ENCODE results near the gene ATRN. TPM values are rescaled to one million over a fixed set of nuclear protein-coding genes. Genes with fewer than 3 reads are reported as not detected.

The ATRN gene
- total RNA-seq, 1 donor from 2014 or later, result 52.0 TPM

DNA sequence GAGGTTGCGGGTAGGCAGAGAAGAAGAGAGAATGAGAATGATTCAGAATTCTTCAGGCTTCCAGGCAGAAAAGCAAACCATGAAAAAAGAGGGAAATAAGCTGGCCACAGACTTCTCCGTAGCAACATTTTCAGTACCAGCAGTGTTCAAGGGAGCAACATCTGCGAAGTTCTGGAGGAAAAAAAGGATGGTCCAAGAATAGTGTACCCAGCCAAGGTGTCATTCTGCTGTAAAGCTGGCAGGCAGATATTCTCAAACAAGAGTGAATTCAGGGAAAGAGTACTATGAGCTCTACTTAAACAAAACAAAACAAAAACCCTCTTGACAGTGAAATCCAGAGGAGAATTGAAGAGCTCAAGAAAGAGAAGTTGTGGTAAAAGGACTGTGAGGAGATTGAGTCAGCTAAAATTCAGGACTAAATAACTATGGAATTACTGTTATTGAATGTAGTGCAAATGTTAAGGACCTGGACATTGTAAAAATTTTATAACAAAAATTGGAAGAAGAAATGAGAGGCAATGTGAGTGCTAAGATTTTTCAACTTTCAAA, 86.5 kb downstream of the ATRN start:
- Mint-ChIP-seq H3K4me3 (ENCODE audit: unreplicated experiment) (peak overlapping the region; percentile 17), H3K4me1 (ENCODE audit: low read depth) (peaks cover 22% of the 10 kb centered on the region), H3K27ac (ENCODE audit: unreplicated experiment) (peak overlapping the region; percentile 83), H3K36me3 (ENCODE audit: low read depth) (peaks cover 6% of the 10 kb centered on the region), H3K9me3 (ENCODE audit: low read depth) (no peaks in the 10 kb centered on the region), H3K27me3 (ENCODE audit: low read depth) (no peaks in the 10 kb centered on the region)
- TF ChIP-seq, protein P1, sequence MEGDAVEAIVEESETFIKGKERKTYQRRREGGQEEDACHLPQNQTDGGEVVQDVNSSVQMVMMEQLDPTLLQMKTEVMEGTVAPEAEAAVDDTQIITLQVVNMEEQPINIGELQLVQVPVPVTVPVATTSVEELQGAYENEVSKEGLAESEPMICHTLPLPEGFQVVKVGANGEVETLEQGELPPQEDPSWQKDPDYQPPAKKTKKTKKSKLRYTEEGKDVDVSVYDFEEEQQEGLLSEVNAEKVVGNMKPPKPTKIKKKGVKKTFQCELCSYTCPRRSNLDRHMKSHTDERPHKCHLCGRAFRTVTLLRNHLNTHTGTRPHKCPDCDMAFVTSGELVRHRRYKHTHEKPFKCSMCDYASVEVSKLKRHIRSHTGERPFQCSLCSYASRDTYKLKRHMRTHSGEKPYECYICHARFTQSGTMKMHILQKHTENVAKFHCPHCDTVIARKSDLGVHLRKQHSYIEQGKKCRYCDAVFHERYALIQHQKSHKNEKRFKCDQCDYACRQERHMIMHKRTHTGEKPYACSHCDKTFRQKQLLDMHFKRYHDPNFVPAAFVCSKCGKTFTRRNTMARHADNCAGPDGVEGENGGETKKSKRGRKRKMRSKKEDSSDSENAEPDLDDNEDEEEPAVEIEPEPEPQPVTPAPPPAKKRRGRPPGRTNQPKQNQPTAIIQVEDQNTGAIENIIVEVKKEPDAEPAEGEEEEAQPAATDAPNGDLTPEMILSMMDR (IDR thresholded peaks at IDR 0.05), result no peak
- no peak for DNase-seq (ENCODE audit: low spot score)

DNA sequence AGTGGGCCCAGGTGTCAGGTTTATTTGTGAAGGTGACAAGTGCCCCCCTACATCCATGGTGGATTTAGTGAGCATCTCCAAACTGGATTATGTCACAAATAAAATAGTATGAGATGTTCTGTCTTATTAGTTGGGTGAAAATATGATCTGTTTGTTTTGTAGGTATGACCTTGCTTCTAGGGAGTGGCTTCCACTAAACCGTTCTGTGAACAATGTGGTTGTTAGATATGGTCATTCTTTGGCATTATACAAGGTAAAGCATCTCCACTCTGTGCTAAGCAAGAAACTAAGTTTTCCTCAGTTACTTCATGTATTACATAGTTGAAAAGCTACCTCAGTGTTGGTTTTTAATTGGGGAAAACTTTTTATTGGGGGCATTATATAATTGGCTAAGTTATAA, 88.4 kb downstream of the ATRN start:
- no peaks in the 10 kb centered on the region for H3K9me3 Mint-ChIP-seq (ENCODE audit: low read depth)
- H3K27ac Mint-ChIP-seq (ENCODE audit: unreplicated experiment), result no peak overlapping the region
- TF ChIP-seq, protein P1 (IDR thresholded peaks at IDR 0.05), result no peak
- no peaks in the 10 kb centered on the region for H3K27me3 Mint-ChIP-seq (ENCODE audit: low read depth)
- DNase-seq (ENCODE audit: low spot score), result no peak
- H3K4me3 Mint-ChIP-seq (ENCODE audit: unreplicated experiment), result no peak overlapping the region
- peaks cover 24% of the 10 kb centered on the region for H3K4me1 Mint-ChIP-seq (ENCODE audit: low read depth)
- peaks cover 3% of the 10 kb centered on the region for H3K36me3 Mint-ChIP-seq (ENCODE audit: low read depth)

DNA sequence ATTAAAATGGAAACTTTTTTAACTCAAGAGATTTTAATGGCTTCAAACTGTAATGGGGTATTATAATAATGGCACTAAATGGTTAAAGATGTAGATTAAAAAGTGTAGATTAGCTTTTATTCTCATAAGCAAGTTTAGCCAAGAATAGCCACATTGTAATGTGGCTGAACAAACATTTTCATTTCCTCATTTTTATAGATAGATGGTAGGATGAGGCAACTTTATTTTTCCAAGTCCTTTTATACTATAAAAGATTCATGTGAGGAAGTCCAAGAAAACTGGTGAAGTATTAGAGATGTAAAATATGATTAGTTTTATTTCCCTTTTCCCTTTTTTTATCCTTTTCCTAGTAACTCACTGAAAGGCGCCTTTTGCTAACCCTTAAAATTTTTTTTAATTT, 88.8 kb downstream of the ATRN start:
- H3K4me3 Mint-ChIP-seq (ENCODE audit: unreplicated experiment), result no peak overlapping the region
- H3K27me3 Mint-ChIP-seq (ENCODE audit: low read depth), result no peaks in the 10 kb centered on the region
- H3K36me3 Mint-ChIP-seq (ENCODE audit: low read depth), result peaks cover 5% of the 10 kb centered on the region
- peaks cover 24% of the 10 kb centered on the region for H3K4me1 Mint-ChIP-seq (ENCODE audit: low read depth)
- TF ChIP-seq, protein P1 (IDR thresholded peaks at IDR 0.05), result no peak
- no peak overlapping the region for H3K27ac Mint-ChIP-seq (ENCODE audit: unreplicated experiment)
- no peak for DNase-seq (ENCODE audit: low spot score)
- H3K9me3 Mint-ChIP-seq (ENCODE audit: low read depth), result no peaks in the 10 kb centered on the region

DNA sequence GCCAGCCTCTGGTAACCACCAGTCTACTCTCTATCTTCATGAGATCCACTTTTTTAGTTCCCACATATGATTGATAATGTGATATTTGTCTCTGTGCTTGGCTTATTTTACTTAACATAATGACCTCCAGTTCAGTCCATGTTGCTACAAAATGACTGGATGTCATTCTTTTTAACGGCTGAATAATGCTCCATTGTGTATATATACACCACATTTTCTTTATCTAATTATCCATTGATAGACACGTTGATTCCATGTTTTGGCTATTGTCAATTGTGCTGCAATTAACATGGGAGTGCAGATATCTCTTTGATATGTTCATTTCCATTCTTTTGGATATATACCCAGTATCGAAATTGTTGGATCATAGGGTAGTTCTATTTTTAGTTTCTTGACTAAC, 89.3 kb downstream of the ATRN start:
- H3K4me3 Mint-ChIP-seq (ENCODE audit: unreplicated experiment), result no peak overlapping the region
- no peak overlapping the region for H3K27ac Mint-ChIP-seq (ENCODE audit: unreplicated experiment)
- H3K9me3 Mint-ChIP-seq (ENCODE audit: low read depth), result no peaks in the 10 kb centered on the region
- peaks cover 5% of the 10 kb centered on the region for H3K36me3 Mint-ChIP-seq (ENCODE audit: low read depth)
- H3K4me1 Mint-ChIP-seq (ENCODE audit: low read depth), result peaks cover 24% of the 10 kb centered on the region
- DNase-seq (ENCODE audit: low spot score), result no peak
- no peaks in the 10 kb centered on the region for H3K27me3 Mint-ChIP-seq (ENCODE audit: low read depth)
- TF ChIP-seq, protein P1 (IDR thresholded peaks at IDR 0.05), result no peak

DNA sequence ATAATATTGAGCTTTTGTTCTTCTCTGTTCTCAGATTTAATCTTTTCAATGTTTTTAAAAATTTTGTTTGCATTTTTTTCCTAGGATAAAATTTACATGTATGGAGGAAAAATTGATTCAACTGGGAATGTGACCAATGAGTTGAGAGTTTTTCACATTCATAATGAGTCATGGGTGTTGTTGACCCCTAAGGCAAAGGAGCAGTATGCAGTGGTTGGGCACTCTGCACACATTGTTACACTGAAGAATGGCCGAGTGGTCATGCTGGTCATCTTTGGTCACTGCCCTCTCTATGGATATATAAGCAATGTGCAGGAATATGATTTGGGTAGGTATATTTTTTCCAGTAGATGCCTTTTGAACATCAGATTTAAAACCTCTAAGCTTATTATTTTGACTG, 89.8 kb downstream of the ATRN start:
- Mint-ChIP-seq H3K27ac (ENCODE audit: unreplicated experiment) (no peak overlapping the region), H3K27me3 (ENCODE audit: low read depth) (no peaks in the 10 kb centered on the region), H3K4me1 (ENCODE audit: low read depth) (peaks cover 22% of the 10 kb centered on the region), H3K9me3 (ENCODE audit: low read depth) (no peaks in the 10 kb centered on the region), H3K4me3 (ENCODE audit: unreplicated experiment) (no peak overlapping the region), H3K36me3 (ENCODE audit: low read depth) (peaks cover 5% of the 10 kb centered on the region)
- DNase-seq (ENCODE audit: low spot score), result no peak
- TF ChIP-seq, protein P1 (IDR thresholded peaks at IDR 0.05), result no peak
